Measurements from ENCODE around the gene IL34.

DNA sequence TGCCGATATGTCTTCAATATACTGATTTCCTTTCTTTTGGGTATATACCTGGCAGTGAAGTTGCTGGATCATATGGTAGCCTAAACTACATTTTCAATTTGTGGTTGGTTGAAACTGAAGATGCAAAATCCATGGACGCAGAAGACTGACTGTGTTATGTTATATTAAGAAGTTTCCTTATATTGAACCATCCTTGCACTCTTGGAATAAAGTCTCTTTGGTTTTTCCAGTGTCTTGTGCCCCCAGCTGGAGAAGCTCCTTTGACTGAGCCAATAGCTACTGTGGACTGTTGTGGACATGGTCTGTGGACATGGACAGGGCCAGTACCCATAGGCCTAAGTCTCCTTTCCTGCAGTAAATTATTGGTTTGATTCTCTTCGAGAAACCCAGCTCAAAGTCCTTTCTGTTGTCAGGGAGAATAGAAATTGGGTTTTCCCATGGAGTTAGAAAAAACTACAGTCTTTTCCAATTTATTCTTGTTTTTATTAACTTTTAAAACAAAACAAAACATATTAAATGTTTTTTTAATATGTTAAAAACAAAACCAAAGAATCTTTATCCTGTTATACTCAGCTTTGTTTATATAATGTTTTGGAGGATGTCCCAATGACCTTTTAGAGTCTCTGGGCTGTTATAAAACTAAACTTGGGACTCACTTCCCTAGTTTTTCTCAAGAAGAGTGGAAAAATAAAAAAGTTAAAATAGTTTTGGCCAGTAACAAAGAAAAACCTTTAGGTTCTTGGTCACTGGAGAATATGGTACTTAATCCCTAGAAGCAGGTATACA, 15.2 kb upstream of the IL34 start:
- TF ChIP-seq, protein P1, sequence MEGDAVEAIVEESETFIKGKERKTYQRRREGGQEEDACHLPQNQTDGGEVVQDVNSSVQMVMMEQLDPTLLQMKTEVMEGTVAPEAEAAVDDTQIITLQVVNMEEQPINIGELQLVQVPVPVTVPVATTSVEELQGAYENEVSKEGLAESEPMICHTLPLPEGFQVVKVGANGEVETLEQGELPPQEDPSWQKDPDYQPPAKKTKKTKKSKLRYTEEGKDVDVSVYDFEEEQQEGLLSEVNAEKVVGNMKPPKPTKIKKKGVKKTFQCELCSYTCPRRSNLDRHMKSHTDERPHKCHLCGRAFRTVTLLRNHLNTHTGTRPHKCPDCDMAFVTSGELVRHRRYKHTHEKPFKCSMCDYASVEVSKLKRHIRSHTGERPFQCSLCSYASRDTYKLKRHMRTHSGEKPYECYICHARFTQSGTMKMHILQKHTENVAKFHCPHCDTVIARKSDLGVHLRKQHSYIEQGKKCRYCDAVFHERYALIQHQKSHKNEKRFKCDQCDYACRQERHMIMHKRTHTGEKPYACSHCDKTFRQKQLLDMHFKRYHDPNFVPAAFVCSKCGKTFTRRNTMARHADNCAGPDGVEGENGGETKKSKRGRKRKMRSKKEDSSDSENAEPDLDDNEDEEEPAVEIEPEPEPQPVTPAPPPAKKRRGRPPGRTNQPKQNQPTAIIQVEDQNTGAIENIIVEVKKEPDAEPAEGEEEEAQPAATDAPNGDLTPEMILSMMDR (IDR thresholded peaks at IDR 0.05; ENCODE audit: low read depth, low read length), result no peak
- no peak for TF ChIP-seq EZH2phosphoT487 (IDR thresholded peaks at IDR 0.05; ENCODE audit: low read depth)
